HPDE6-E6E7 (cell line): Measurements from ENCODE around the gene SNRNP40.
"Not testable (repeated sequence)": the region's sequence is repeated elsewhere in the genome, so short reads cannot be mapped to it uniquely, and the experiment has no call there.

Source experiments
- DNase-seq: peaks from one replicate; pipeline ENCODE4 v3.0.0; 2011; ENCODE audit warnings: missing footprints; ENCODE audit errors: extremely low spot score

Gene SNRNP40

DNA sequence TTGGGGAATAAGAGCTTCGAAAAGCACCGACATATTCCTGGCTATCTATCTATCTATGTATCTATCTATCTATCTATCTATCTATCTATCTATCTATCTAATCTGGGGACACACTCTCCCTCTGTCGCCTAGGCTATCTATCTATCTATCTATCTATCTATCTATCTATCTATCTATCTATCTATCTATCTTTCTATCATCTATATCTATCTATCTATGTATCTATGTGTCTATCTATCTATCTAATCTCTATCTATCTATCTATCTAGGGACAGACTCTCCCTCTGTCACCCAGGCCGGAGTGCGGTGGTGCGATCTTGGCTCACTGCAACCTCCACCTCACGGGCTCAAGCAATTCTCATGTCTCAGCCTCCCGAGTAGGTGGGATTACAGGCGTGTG is 14.2 kb downstream of the SNRNP40 start:
- DNase-seq, result not testable (repeated sequence)

DNA sequence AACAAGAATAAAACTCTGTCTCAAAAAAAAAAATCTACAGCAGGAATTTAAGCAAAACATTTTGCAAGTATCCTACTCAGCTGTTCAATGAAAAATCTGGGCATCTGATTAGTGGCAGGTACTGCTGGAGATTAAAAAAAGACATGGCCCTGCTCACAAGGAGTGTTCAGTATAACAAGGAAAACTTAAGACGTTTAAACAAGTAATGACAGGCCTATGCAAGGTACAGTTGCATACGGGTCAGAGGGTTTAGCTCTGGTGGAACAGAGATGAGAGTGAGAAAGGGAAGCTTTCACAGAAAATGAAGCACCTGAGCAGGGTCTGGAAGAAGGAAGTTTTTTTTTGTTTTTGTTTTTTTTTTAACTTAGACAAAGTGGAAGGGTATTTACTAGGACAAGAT is 23.0 kb downstream of the SNRNP40 start:
- peak; percentile 25 for DNase-seq

DNA sequence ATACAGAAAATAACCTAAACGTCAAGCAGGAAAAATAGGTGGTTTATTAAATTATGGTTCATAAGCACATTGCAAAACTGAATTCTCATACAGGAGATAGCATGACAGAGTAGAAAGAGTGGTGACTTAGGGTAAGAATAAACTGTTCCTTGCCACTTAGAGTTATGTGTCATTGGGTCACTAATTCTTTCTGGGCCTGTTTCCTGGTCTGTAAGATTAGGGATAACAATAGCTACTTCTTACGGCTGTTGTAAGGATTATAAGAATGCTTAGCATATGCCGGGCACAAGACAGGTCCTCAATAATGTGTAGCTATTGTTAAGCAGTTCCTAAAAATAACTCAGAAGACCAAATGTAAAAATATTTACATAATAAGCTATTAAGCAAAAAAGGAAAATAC is 24.2 kb downstream of the SNRNP40 start:
- DNase-seq, result no peak

DNA sequence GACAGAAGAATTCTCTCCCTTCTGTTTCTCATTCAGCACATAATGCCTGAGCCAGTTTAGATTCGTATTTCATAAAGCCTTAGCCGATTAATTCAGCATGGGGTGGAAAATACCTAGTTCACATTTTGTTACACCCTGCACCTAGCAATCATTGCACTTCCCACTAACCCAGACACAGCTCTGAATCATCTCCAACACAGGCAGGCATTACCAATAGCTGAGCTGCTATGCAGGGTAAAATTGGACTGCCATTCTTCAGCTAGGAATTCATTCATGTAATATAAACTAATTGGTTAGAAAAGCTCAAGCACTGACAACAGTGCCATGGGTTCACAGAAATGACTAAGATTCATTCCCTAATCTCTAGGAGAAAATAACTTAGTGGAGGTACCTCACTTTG is 30.0 kb downstream of the SNRNP40 start:
- no peak for DNase-seq

DNA sequence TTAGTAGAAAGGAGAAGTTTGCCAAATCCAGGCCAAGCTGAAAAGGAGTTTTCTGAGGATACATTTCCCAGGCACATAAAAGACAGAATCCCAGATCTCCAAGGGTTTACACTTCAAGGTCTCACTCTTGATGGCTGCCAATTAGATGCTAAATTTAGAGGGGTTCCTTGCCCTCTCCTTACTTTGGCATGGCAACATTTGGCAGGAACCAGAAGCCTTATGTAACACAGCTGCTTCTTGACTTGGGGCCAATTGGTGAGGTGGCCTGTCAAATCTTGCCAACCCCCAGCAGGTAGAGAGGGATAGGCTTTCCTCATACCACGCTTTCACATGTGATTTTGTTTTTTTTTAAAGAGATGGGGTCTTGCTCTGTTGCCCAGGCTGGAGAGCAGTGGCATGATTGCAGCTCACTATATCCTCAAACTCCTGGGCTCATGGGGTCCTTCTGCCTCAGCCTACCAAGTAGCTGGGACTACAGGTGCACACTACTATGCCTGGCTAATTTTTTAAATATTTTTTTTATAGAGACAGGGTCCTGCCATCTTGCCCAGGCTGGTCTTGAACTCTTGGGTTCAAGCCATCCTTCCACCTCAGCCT is 31.7 kb downstream of the SNRNP40 start:
- no peak for DNase-seq

DNA sequence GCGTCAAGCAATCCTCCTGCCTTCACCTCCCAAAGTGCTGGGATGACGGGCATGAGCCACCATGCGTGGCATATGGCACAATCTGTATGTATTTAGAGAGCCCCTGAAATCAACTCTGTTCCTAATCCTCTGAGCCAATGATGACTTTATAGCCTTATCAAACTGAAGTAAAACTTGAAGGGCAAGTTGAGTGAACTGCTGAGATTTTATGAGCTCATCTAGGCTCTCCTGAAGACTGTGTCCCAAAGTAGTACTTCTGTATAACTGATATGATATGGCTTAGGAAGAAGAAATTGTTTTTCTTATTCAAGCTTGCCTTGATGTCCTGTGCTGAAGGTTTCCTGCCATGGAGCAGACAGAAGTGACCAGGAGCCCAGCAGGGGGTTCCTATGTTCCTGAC is 33.2 kb downstream of the SNRNP40 start:
- DNase-seq, result no peak

DNA sequence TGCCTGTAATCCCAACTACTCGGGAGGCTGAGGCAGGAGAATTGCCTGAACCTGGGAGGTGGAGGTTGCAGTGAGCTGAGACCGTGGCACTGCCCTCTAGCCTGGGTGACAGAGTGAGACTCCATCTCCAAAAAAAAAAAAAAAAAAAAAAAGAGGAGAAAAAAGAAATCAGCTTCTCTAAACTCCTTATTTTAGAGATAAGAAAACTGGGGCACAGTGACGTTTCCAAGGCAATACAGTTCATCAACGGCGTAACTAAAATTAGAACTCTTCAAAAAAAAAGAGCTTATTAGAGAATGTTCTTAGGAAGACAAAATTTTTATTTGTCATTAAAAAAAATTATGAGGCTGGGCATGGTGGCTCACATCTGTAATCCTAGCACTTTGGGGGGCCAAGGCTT is 34.2 kb downstream of the SNRNP40 start:
- not testable (repeated sequence) for DNase-seq

DNA sequence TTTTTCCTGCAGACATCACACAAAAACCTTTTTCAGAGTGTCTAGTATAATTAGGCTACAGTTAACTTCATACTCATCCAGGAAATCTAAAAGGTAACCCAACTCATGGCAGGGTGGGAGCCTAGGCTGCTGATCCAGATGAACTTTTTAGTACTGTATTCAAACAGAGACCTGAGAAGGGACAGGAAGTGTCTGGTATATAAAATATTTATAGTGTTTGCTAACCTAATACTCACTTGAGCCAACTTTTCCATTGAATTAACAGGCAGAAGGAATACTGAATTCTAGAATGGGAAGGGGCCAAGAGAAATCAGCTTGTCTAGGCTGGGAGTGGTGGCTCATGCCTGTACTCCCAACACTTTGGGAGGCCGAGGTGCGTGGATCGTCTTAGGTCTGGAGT is 34.7 kb downstream of the SNRNP40 start:
- DNase-seq, result no peak

DNA sequence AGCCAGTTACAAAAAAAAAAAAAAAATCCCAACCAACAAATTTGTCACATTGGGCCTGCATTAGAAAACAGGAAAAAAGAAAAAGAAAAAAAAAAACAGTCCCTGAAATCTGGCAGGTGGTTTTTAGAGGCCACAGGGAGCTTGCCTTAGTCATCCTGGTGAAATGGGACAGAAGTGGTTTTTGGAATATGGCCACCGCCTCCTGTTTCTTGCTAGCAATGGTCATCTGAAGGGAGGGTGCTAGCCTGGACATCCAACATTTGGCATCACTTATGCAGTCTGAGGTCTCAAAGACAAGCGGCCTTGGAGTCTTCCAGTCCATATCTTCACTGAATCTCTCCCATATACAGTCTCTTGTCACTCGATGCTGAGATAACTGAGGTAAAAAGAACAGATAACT is 36.8 kb downstream of the SNRNP40 start:
- DNase-seq, result no peak

DNA sequence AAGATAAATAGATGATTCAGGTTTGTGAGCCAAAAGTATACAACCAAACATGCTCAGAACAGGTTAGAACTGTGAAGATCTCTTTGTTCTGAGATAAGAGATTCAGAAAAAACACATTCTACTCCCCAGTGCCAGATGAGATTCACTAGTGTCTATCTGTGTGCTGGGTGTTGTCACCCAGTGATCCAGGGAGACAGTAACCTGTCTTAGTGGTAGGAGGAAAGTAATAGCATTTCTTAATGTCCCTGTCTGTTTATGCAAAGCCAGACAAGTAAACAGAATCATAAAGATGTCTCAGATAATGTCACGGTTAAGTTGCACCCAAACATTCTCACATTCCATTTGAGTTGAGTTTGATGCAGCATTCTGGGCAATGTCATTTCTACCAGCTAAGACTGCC is 38.0 kb downstream of the SNRNP40 start:
- DNase-seq, result no peak

DNA sequence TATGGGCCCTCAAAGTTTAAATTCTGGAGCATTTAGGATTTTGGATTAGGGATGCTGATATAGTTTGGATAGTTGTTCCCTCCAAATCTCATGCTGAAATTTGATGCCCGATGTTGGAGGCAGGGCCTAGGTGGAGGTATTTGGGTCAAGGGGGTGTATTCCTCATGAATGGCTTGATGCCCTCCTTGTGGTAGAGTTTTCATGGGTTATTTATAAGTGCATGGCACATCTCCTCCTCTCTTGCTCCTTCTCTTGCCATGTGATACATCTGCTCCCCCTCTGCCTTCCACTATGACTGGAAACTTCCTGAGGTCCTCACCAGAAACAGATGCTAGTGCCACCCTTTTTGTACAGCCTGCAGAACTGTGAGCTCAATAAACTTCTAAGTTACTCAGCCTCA is 39.4 kb downstream of the SNRNP40 start:
- no peak for DNase-seq

DNA sequence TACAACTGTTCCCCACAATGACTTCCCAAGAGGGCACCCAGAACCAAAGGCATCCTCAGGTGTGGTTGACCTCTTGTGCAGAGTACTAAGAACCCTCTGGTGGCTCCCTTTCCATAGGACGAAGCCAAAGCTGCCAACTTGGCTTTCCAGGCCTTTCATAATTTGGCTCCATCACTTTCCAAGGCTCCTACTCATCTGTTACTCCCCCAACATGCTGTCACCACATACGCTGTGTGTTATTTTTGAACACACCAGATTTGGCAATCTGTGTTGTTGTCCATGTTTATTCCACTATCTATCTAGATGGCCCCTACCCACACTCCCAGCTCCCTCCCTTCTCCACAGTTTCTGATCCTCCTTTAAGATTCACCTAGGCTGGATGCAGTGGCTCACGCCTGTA is 46.7 kb downstream of the SNRNP40 start:
- no peak for DNase-seq

DNA sequence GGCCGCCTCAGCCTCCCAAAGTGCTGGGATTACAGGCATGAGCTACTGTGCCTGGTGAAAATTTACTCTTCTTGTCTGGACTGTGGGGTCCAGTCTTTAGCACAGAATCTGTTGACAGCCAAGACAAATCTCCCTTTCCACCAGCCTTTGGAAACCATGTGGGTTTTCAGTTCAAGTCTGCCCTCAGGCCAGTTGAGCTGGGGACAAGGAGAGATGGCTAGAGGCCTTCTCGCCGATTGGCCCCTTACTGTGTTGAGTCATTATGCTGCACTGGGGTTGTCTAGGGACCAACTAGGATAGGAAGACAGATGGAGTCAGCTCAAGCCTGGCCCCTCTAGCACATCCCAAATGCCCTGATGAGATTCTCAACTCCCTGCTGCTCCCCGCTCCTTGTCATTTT is 48.3 kb downstream of the SNRNP40 start:
- no peak for DNase-seq

DNA sequence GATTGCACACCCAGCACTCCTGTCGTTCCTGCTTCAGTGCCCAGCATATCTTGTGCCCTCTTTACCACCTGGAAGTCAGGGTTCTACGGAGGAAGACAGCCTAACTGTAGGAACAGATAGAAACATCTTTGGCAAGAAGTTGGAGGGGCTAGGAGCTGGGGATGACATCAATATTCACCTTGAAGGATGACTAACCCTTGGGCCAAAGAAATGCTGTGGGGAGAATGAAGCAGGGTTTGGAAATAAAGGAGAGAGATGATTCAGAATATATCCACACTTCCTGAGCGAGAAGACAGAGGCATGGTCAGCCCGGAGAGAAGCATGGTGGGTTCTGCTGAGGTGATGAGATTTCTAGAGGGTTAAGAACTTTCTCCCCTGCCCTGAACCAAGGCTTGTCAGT is 52.3 kb downstream of the SNRNP40 start:
- DNase-seq, result no peak

DNA sequence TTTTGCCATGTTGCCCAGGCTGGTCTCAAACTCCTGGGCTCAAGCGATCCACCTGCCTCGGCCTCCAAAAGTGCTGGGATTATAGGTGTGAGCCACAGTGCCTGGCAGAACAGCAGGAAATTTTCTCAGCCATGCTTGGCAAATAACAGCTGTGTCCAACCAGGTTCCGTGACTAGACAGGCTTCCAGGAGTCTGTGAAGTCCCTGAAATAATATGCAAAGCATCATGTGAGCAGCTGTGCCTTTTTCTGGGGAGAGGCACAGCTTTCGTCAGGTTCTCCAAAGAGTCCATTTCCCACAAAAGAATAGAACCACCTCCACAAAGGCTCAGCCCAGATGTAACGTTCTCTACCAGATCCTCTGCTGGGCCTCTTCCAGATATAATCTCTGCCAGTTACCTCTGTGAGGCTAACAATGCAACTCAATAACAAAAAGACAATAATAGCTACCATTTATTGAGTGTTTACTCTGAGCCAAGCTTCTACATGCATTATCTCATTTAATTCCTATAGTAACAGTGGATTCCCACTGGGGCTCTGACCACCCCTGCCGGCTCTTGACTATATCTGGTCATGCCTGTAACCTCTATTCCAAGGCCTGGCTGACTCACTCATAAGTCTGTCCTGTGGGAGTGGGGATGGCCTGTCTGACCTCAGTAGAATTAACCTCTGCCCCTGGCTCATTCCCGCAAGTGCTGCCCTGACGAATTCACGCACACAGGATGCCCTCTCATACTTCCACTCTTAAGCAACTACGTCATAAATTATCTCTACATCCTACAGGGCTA is 52.9 kb downstream of the SNRNP40 start:
- DNase-seq, result no peak

DNA sequence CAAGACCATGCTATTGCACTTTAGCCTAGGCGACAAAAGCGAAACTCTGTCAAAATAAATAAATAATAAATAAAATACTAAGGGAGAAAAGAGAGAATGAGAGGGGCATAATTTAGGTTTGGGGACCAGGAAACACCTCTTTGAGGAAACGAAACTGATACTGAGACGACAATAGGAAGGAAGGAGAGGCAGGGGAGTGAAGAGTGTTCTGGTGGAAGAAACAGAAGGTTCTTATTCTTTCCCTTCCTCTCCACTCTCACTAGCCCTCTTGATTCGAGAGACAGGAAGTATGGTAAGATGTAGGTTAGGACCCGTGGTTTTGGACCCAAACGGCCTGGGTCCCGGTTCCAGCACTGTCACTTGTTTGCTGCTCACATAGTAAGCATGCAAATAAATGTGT is 55.3 kb downstream of the SNRNP40 start:
- no peak for DNase-seq

DNA sequence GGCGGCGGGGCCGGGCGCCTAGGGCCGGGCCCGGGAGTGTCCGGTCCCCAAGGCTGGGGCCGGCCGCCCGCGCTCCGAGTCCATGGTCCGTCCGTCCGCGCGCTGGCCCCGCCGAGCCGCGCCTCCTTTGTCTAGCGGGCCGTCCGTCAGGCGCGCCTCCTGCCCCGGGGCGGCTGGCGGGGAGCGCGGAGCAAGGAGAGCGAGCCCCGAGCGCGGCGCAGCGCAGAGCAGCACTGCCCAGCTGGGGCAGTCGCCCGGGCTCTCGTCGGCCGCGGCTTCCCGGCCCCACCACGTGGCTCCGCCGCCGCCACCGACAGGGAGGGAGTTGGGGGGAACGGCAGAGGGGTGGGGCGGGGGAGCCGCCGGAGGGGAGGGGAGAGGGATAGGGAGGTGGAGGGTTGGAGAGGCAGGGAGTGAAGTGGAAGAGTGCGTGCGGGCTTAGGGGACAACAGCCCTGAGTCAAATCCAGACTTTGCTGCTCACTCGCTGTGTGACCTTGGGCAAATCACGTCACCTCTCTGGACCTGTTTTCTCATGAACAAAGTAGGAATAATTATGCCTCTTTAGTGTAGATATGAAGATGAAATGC is 56.8 kb downstream of the SNRNP40 start, which contains the start of gene NKAIN1:
Gene NKAIN1 (minus strand): TSS at position 235 of the 589 bp plus-strand sequence. CDS start 340 bp downstream, outside the sequence.
- no peak for DNase-seq

DNA sequence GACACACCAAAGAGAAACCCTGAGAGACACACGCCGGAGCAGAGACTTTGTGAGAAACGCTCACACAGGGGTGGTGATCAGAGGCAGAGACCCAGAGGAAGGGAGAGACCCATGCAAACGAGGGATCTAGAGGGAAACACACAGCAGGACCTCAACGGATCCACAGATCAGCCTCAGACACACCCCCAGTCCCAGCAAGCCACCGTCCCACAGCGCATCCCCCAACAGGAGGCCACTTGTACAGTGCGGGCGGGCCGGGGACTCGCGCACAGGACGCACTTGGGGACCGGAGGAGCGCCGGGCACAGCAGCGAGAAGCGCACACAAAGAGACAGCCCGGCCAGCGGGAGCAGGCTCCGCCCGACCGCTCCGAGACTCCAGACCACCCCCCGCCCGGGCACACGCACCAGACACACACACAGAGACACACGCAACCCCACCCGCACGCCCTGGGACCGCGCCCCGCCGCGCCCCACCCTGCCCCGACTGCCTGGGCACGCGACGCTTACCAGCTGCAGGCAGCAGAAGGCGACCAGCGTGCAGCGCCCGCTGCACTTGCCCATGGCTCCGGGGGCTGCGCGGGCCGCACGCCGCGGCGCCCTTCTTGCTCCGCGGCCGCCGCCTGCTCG is 57.5 kb downstream of the SNRNP40 start:
- DNase-seq, result no peak

DNA sequence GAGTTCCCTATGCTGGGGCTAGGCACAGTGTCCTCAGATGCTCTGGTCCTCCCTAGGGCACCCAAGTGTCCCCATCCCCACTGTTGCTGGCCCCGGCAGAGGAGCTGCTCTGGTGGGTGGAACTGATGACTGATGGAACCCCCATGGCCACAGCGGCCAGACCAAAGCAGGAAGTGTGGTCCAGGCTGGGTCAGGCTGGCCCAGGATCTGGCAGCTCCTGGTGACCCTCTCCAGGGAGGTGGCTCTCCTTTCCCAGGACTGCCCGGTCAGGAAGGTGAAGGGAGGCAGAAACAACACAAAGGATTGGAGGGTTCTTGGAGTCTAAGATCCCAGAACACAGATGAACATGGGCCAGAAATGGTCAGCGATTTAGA is 58.0 kb downstream of the SNRNP40 start:
- no peak for DNase-seq

DNA sequence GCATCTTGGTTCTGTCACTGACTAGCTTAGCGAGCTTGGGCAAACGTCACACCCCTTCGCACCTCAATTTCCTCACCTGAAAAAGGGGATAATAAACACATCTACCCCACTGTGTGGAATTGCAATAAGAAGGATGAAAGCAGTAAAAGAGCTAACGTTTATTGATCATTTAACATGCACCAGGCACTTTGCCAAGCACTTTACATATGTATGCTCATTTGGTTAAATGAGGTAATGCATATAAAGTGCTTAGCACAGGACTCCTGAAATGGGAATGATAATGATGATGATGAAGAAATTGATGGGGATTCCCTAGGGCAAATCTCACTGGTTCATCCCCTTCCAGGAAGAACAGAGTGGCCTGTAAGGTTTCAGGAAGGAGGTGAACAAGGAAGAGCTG is 61.7 kb downstream of the SNRNP40 start:
- DNase-seq, result no peak

DNA sequence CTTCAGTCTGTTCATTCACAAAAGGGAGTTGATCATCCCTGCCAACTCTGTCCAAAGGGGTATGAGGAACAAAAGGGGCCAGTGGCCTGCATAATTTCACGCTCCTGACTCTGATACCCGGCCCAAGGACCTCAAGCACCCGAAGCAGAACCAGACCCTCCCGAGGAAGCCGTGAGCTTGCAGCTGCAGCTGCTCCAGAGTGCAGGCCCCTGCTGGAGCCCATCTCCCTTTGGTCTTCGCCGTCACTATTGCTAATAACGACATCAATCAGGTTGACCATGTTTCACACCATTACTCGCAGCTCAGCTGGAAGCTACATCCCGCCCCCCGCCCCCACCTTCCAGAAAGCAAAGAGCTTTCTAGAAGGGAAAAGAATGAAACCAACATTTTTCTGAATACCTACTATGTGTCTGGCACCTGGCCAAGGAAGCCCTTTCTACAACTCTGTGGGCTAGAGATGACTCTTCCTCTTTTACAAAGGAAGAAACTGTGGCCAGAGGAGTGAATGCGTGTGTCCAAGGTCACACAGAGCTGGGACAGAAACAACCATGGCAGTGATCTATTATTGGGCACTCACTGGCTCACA is 62.4 kb downstream of the SNRNP40 start:
- DNase-seq, result no peak

DNA sequence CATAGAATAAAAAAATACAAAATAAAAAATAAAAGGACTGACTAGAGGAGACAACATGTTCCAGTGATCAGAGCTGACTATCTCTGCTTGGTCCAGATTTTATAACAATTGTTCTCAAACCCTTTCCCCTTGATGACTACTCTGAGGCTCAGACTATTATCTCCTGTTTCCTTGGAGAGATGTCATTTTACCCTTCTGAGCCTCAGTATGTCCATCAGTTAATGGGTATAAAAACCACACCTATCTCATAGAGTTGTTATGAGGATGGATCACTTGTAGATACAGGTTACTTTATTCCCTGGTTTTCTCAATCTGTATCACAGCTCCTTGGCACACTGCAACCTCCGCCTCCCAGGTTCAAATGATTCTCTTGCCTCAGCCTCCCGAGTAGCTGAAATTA is 63.9 kb downstream of the SNRNP40 start:
- no peak for DNase-seq
